Measurements from ENCODE around the gene TPRG1L. TPM values are rescaled to one million over a fixed set of nuclear protein-coding genes. Genes with fewer than 3 reads are reported as not detected.

TPRG1L gene
- total RNA-seq, 1 donor from 2014 or later = 33.7 TPM

DNA sequence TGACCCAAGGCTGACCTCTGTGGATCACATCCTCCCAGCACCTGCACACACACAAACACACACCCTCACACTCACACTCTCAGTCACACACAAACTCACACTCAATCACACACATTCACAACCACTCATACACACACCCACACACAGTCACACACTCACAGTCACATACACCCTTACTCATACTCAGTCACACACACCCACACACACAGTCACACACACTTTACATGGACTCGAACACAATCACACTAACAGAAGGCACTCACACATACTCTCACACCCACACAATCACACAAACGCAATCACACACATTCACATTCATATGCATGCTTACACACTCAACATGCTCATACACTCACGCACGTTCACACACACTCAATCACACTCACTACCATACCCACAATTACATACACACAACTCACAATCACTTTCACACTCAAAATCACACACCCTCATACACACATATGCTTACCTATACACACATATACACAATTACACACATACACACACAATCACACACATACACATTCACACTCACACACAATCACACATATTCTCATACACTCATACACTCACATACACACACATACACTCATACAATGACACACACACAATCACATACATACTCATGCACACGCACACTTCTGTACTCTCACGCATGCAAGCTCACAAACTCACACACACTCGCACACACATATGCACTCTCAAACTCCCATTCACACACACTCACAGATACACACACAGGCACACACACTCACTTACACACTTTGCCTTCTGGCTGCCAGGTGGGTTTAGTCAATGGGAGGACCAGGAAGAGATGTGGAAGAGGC is 19.6 kb upstream of the TPRG1L start:
- Histone ChIP-seq H4K20me1 (ENCODE audit: insufficient read depth, low read length) (no peaks in the 10 kb centered on the region), H3K4me1 (ENCODE audit: insufficient read depth, low read length) (no peaks in the 10 kb centered on the region), H3K79me2 (ENCODE audit: insufficient read depth, low read length) (no peaks in the 10 kb centered on the region), H3K9ac (ENCODE audit: low read length) (no peak overlapping the region), H2AFZ (ENCODE audit: low read depth, low read length) (no peak overlapping the region), H3K4me2 (ENCODE audit: low read length) (no peak overlapping the region), H3K9me3 (ENCODE audit: insufficient read depth, low read depth, low read length) (no peaks in the 10 kb centered on the region), H3K36me3 (ENCODE audit: insufficient read depth, low read length) (no peaks in the 10 kb centered on the region), H3K27ac (ENCODE audit: low read depth, low read length) (no peak overlapping the region), H3K4me3 (ENCODE audit: insufficient read depth, low read depth, low read length) (no peak overlapping the region), H3K27me3 (ENCODE audit: insufficient read depth, low read length) (peaks cover 9% of the 10 kb centered on the region)
- no peaks in the 10 kb centered on the region for H3K36me3 Mint-ChIP-seq (ENCODE audit: low read depth, unreplicated experiment)
- TF ChIP-seq, protein P1, sequence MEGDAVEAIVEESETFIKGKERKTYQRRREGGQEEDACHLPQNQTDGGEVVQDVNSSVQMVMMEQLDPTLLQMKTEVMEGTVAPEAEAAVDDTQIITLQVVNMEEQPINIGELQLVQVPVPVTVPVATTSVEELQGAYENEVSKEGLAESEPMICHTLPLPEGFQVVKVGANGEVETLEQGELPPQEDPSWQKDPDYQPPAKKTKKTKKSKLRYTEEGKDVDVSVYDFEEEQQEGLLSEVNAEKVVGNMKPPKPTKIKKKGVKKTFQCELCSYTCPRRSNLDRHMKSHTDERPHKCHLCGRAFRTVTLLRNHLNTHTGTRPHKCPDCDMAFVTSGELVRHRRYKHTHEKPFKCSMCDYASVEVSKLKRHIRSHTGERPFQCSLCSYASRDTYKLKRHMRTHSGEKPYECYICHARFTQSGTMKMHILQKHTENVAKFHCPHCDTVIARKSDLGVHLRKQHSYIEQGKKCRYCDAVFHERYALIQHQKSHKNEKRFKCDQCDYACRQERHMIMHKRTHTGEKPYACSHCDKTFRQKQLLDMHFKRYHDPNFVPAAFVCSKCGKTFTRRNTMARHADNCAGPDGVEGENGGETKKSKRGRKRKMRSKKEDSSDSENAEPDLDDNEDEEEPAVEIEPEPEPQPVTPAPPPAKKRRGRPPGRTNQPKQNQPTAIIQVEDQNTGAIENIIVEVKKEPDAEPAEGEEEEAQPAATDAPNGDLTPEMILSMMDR (IDR thresholded peaks at IDR 0.05; ENCODE audit: insufficient read depth, low read depth, low read length) = no peak
- H3K4me3 Mint-ChIP-seq (ENCODE audit: unreplicated experiment) = no peak overlapping the region
- no peaks in the 10 kb centered on the region for H3K9me3 Mint-ChIP-seq (ENCODE audit: unreplicated experiment)
- DNase-seq (ENCODE audit: low read depth) = no peak
- no peak for FAIRE-seq
- H3K27me3 Mint-ChIP-seq (ENCODE audit: low read depth, unreplicated experiment) = peaks cover 17% of the 10 kb centered on the region
- no peaks in the 10 kb centered on the region for H3K4me1 Mint-ChIP-seq (ENCODE audit: low read depth, unreplicated experiment)
- no peak overlapping the region for H3K27ac Mint-ChIP-seq (ENCODE audit: unreplicated experiment)

DNA sequence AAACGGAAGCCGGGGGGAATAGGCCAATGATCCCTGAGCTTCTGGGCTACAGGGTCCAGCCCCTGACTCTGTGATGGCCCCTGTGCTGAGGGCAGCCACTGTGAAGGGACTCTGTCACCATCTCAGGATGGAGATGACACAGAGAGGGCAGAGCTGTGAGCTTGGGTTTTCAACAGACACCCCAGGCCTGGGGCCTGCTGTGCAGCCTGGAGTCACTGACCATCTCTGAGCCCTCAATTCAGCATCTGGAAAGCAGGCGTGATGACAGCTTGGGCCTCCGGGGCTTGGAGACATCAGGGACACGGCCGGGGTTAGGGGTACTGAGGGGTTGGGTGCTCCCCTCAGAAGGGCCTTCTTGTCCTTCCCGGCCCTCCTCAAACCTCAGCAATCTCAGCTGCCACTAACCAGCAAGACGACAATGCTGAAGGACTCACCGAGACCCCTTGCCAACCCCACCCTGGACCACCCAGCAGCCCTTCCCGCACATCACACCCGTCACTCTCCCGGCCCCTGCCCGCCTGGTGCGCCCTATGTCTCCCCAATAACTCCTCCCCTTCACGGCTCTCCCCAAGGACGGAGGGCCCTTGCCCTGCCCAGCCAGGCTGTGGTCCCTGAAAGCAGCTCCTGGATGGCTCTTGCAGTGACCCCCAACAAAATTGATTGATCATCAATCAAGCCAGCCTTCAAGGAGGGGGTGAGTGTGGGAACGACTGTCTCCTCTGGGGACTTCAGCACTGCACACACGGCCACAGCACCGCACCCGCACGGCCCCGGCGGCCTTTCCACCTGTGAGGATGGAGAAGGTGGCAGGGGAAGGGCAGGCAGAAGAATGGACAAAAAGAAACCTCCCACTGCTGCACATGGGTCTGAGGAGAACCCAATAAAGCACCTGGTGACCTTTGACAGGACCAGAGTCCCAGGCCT is 17.8 kb upstream of the TPRG1L start:
- Histone ChIP-seq H3K4me2 (ENCODE audit: low read length) (no peak overlapping the region), H3K4me3 (ENCODE audit: insufficient read depth, low read depth, low read length) (no peak overlapping the region), H3K27me3 (ENCODE audit: insufficient read depth, low read length) (peaks cover 18% of the 10 kb centered on the region), H3K9me3 (ENCODE audit: insufficient read depth, low read depth, low read length) (no peaks in the 10 kb centered on the region), H3K79me2 (ENCODE audit: insufficient read depth, low read length) (no peaks in the 10 kb centered on the region), H3K36me3 (ENCODE audit: insufficient read depth, low read length) (no peaks in the 10 kb centered on the region), H4K20me1 (ENCODE audit: insufficient read depth, low read length) (no peaks in the 10 kb centered on the region), H2AFZ (ENCODE audit: low read depth, low read length) (no peak overlapping the region), H3K4me1 (ENCODE audit: insufficient read depth, low read length) (peaks cover 8% of the 10 kb centered on the region), H3K27ac (ENCODE audit: low read depth, low read length) (no peak overlapping the region), H3K9ac (ENCODE audit: low read length) (no peak overlapping the region)
- DNase-seq (ENCODE audit: low read depth) (no peak), FAIRE-seq (no peak)
- H3K36me3 Mint-ChIP-seq (ENCODE audit: low read depth, unreplicated experiment) = no peaks in the 10 kb centered on the region
- H3K4me3 Mint-ChIP-seq (ENCODE audit: unreplicated experiment) = no peak overlapping the region
- H3K27ac Mint-ChIP-seq (ENCODE audit: unreplicated experiment) = no peak overlapping the region
- peaks cover 15% of the 10 kb centered on the region for H3K27me3 Mint-ChIP-seq (ENCODE audit: low read depth, unreplicated experiment)
- H3K4me1 Mint-ChIP-seq (ENCODE audit: low read depth, unreplicated experiment) = no peaks in the 10 kb centered on the region
- TF ChIP-seq, protein P1 (IDR thresholded peaks at IDR 0.05; ENCODE audit: insufficient read depth, low read depth, low read length) = no peak
- TF ChIP-seq EZH2 (IDR thresholded peaks at IDR 0.05; ENCODE audit: insufficient read depth, low read length) = no peak
- H3K9me3 Mint-ChIP-seq (ENCODE audit: unreplicated experiment) = no peaks in the 10 kb centered on the region
